K562 (cell line): ENCODE measurements around the gene PEAR1. TPM values are rescaled to one million over a fixed set of nuclear protein-coding genes. Genes with fewer than 3 reads are reported as not detected.
A peak's percentile ranks its signal among the peaks of the same experiment; 100 is the strongest.

Experiments
- CSDE1 ChIP-seq, 2 experiments: fragments of 450-650 bp; IDR thresholded peaks; 2 replicates each; pipeline ENCODE4 v1.6.1; 2016; ENCODE audit warnings: mild to moderate bottlenecking in 1 of 2
- FUS ChIP-seq: fragments of 200-400 bp; formaldehyde crosslinking; optimal IDR thresholded peaks from 2 replicates; pipeline ENCODE3; 2017; ENCODE audit warnings: low read depth, low read length
- HNRNPL ChIP-seq: fragments of 200-400 bp; formaldehyde crosslinking; IDR thresholded peaks from 2 replicates; pipeline ENCODE4 v1.6.1; 2017; ENCODE audit warnings: low read depth, mild to moderate bottlenecking, low read length
- MCM7 ChIP-seq, 2 experiments: fragments of 450-650 bp; IDR thresholded peaks; 2 replicates each; pipeline ENCODE4 v1.6.1; 2016 to 2018
- MED1 ChIP-seq: sonication (generic); formaldehyde crosslinking; IDR thresholded peaks from 2 replicates; pipeline ENCODE4 v1.8.1; 2023; ENCODE audit warnings: missing genetic modification reagents, borderline replicate concordance
- POLR2AphosphoS2 ChIP-seq: IDR thresholded peaks from 2 replicates; pipeline ENCODE4 v1.6.1; 2012; ENCODE audit warnings: low read length, improper control_type of control experiment
- RBBP5 ChIP-seq: fragments of 200-600 bp; sonication (generic); IDR thresholded peaks from 2 replicates; pipeline ENCODE4 v1.6.1; 2012; ENCODE audit warnings: borderline replicate concordance, mild to moderate bottlenecking, low read length, control low read depth, inconsistent platforms; ENCODE audit not compliant: insufficient read depth, poor library complexity, severe bottlenecking
- TRIM24 ChIP-seq, 2 experiments: fragments of 450-650 bp; IDR thresholded peaks; 2 replicates each; pipeline ENCODE4 v1.6.1; 2016
- ZBED1 ChIP-seq: IDR thresholded peaks from 2 replicates; pipeline ENCODE4 v1.6.1; 2014
- ZNF197 ChIP-seq: fragments of 200-800 bp; sonication (Bioruptor generic); IDR thresholded peaks from 2 replicates; pipeline ENCODE4 v1.6.1; 2016; ENCODE audit warnings: low read depth, missing genetic modification characterization, missing compliant biosample characterization
- ZNF311 ChIP-seq: fragments of 250-450 bp; sonication (Bioruptor Pico); IDR thresholded peaks from 2 replicates; pipeline ENCODE4 v1.4.0; 2020; ENCODE audit warnings: mild to moderate bottlenecking, moderate library complexity
- ZNF764 ChIP-seq: fragments of 250-450 bp; sonication (Bioruptor Pico); IDR thresholded peaks from 2 replicates; pipeline ENCODE4 v1.4.0; 2020; ENCODE audit warnings: low read depth, mild to moderate bottlenecking, moderate library complexity
- polyA plus RNA-seq, 8 experiments: library from polyadenylated mRNA; depleted of rRNA in 4 of 8; stranded (reverse) in 5 of 8; unstranded in 3 of 8; fragments of >200 nt; fragmentation: Nextera tagmentation in 2 of 8; fragmentation: Illumina TruSeq in 1 of 8; extraction: Ambion mirVana in 2 of 8; extraction: Trizol in 1 of 8; gene quantifications; 2 replicates each; pipeline versions ENCODE4 v1.2.1 to v1.2.3, GENCODE V29; 2011 to 2014; ENCODE audit warnings: inconsistent platforms in 1 of 8, missing spikeins in 1 of 8
- total RNA-seq, 7 experiments: library from RNA; depleted of rRNA in 6 of 7; stranded (reverse); fragments of >200 nt in 6 of 7; fragmentation: Illumina TruSeq in 2 of 7; extraction: Trizol in 2 of 7; gene quantifications; 2 replicates each; pipeline versions ENCODE4 v1.2.1 to v1.2.3, GENCODE V29; 2011 to 2021; ENCODE audit warnings: low replicate concordance in 1 of 7
- TF ChIP-seq, protein P1 (sequence below): fragments of 250-450 bp; sonication (Bioruptor Pico); IDR thresholded peaks from 2 replicates; pipeline ENCODE4 v1.5.0; 2020; ENCODE audit warnings: mild to moderate bottlenecking, borderline replicate concordance
- TF ChIP-seq, protein P2 (sequence below), 2 experiments: fragments of 450-650 bp in 1 of 2; sonication (generic) in 1 of 2; formaldehyde crosslinking in 1 of 2; IDR thresholded peaks; 2 replicates each; pipeline versions ENCODE4 v1.7.1 to v1.9.0; 2016 to 2022; ENCODE audit warnings: inconsistent platforms in 1 of 2, mild to moderate bottlenecking in 1 of 2, missing genetic modification reagents in 1 of 2
- TF ChIP-seq, protein P3 (sequence below): fragments of 150-350 bp; IDR thresholded peaks from 2 replicates; pipeline ENCODE4 v1.6.1; 2014; ENCODE audit warnings: low read depth, mild to moderate bottlenecking, low read length, borderline replicate concordance

The PEAR1 gene
- total and polyA plus RNA-seq, 9 of the 15 experiments (the other 6 are each of a cell fraction or from before 2014, with no cell fraction given), result 0.87 to 13.9 (median 6.1) TPM

DNA sequence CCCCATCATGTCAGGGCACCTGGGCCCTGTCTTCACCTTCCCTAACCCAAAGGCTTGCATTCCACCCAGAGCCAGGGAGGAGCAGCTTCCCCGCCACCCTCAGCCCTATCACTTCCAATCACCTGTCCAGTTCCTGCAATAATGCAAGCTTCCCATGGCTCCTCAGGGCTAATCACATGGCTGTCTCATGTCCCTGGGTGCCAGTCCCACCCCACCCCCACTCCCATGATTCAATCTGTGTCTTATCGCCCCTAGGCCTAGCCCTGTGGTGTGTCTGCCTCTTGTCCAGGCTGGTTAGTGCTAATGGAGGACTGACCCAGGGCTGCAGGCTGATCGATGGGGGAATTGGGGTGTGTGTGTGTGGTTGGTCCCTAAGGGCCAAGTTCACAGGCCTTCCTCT, 11.0 kb upstream of the PEAR1 start (continued):
- TF ChIP-seq, protein P1, sequence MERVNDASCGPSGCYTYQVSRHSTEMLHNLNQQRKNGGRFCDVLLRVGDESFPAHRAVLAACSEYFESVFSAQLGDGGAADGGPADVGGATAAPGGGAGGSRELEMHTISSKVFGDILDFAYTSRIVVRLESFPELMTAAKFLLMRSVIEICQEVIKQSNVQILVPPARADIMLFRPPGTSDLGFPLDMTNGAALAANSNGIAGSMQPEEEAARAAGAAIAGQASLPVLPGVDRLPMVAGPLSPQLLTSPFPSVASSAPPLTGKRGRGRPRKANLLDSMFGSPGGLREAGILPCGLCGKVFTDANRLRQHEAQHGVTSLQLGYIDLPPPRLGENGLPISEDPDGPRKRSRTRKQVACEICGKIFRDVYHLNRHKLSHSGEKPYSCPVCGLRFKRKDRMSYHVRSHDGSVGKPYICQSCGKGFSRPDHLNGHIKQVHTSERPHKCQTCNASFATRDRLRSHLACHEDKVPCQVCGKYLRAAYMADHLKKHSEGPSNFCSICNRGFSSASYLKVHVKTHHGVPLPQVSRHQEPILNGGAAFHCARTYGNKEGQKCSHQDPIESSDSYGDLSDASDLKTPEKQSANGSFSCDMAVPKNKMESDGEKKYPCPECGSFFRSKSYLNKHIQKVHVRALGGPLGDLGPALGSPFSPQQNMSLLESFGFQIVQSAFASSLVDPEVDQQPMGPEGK (CRISPR knock-in tag), result no peak
- TF ChIP-seq ZNF764 (CRISPR knock-in tag) (no peak), FUS (no peak), RBBP5 (peak; percentile 30), MED1 (CRISPR knock-in tag) (no peak), CSDE1 (IDR thresholded peaks at IDR 0.05) (no peak), POLR2AphosphoS2 (no peak), TRIM24 (IDR thresholded peaks at IDR 0.05) (no peak), MCM7 (IDR thresholded peaks at IDR 0.05) (no peak), ZNF311 (CRISPR knock-in tag) (no peak), ZBED1 (no peak), HNRNPL (no peak), ZNF197 (no peak)
- TF ChIP-seq, protein P2, sequence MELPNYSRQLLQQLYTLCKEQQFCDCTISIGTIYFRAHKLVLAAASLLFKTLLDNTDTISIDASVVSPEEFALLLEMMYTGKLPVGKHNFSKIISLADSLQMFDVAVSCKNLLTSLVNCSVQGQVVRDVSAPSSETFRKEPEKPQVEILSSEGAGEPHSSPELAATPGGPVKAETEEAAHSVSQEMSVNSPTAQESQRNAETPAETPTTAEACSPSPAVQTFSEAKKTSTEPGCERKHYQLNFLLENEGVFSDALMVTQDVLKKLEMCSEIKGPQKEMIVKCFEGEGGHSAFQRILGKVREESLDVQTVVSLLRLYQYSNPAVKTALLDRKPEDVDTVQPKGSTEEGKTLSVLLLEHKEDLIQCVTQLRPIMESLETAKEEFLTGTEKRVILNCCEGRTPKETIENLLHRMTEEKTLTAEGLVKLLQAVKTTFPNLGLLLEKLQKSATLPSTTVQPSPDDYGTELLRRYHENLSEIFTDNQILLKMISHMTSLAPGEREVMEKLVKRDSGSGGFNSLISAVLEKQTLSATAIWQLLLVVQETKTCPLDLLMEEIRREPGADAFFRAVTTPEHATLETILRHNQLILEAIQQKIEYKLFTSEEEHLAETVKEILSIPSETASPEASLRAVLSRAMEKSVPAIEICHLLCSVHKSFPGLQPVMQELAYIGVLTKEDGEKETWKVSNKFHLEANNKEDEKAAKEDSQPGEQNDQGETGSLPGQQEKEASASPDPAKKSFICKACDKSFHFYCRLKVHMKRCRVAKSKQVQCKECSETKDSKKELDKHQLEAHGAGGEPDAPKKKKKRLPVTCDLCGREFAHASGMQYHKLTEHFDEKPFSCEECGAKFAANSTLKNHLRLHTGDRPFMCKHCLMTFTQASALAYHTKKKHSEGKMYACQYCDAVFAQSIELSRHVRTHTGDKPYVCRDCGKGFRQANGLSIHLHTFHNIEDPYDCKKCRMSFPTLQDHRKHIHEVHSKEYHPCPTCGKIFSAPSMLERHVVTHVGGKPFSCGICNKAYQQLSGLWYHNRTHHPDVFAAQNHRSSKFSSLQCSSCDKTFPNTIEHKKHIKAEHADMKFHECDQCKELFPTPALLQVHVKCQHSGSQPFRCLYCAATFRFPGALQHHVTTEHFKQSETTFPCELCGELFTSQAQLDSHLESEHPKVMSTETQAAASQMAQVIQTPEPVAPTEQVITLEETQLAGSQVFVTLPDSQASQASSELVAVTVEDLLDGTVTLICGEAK (IDR thresholded peaks at IDR 0.05), result no peak
- TF ChIP-seq, protein P2 (CRISPR knock-in tag; IDR thresholded peaks at IDR 0.05), result no peak
- TF ChIP-seq, protein P3, sequence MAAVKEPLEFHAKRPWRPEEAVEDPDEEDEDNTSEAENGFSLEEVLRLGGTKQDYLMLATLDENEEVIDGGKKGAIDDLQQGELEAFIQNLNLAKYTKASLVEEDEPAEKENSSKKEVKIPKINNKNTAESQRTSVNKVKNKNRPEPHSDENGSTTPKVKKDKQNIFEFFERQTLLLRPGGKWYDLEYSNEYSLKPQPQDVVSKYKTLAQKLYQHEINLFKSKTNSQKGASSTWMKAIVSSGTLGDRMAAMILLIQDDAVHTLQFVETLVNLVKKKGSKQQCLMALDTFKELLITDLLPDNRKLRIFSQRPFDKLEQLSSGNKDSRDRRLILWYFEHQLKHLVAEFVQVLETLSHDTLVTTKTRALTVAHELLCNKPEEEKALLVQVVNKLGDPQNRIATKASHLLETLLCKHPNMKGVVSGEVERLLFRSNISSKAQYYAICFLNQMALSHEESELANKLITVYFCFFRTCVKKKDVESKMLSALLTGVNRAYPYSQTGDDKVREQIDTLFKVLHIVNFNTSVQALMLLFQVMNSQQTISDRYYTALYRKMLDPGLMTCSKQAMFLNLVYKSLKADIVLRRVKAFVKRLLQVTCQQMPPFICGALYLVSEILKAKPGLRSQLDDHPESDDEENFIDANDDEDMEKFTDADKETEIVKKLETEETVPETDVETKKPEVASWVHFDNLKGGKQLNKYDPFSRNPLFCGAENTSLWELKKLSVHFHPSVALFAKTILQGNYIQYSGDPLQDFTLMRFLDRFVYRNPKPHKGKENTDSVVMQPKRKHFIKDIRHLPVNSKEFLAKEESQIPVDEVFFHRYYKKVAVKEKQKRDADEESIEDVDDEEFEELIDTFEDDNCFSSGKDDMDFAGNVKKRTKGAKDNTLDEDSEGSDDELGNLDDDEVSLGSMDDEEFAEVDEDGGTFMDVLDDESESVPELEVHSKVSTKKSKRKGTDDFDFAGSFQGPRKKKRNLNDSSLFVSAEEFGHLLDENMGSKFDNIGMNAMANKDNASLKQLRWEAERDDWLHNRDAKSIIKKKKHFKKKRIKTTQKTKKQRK, result no peak
